OCI-M2 (cell line): ENCODE measurements around the gene PLPP4.

ENCODE experiments used
- DNase-seq: peaks from one replicate; lab custom pipeline; 2025; ENCODE audit not compliant: unreplicated experiment; lab: John Stamatoyannopoulos, UW

The PLPP4 gene

DNA sequence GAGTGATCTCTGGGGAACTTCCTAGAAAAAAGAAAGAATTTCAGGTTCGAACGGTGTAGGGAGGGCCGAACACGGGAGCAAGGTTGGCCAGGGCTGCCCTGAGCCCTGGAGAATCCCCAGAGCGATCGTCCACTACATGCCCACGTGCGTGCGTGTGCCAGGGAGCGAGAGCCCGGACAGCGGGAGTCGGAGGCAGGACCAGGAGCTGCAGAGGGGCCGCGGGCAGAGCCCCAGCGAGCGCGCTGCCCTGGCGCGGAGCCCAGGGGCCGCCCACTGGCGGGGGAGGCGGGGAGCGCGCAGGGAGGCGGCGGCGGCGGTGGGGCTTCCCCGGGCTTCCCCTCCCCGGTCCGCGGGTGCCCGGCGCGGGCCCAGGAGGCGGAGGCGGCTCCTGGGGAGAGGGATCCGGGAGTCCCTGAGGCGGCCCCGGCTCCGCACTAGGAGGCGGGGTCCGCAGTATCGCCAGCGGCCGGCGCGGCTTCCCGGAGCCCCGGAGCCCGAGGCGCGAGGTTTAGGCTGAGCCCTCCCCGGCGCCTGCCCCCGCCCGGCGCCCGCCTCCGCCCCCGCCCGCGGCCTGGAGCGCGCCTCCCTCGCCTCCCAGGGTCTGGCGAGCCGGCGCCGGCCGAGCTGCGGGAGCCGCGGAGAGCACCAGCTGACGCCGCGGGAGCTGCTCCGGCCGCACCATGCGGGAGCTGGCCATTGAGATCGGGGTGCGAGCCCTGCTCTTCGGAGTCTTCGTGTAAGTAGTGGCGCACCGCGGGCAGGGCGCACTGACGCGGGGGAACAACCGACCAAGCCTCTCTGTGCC lies at the start of gene PLPP4:
Gene PLPP4 (plus strand): TSS at position 602 of the 805 bp plus-strand sequence. CDS start 79 bp downstream, at position 681.
- DNase-seq, result no peak

GRCh38 chr10:120409816-120410215 lies 47.2 kb upstream of the PLPP4 start:
- DNase-seq, result no peak

- no peak for DNase-seq
Observed at GRCh38 chr10:120414946-120415345, 42.1 kb upstream of the PLPP4 start.

DNA sequence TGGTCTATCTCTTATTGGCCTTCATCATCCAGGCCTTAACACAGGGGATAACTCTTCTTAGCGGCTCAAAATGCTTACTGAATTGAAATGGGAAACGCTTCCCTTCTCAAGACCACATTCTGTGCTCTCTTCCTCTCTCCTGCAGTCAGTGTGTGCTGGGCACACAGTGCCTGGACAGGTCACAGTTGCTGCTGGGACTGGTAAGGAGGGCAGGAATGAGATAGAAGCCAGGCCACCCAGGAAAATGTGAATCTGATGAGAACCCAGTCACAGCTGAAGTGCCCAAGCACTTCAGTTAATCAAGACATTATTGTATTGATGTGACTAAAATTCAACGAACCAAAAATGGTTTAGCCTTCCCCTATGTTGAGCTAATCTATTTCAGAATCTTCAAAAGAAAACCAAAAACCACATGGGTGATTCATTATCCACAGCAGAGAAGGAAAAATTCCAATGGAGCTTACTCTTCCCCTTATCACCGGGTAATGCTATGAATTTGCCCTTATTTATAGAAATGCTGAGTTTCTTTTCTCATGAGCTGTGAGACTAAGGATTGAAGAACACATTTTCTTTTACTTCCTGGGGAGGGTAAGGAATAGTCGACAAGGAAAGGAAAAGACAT lies 41.2 kb upstream of the PLPP4 start:
- no peak for DNase-seq

DNA sequence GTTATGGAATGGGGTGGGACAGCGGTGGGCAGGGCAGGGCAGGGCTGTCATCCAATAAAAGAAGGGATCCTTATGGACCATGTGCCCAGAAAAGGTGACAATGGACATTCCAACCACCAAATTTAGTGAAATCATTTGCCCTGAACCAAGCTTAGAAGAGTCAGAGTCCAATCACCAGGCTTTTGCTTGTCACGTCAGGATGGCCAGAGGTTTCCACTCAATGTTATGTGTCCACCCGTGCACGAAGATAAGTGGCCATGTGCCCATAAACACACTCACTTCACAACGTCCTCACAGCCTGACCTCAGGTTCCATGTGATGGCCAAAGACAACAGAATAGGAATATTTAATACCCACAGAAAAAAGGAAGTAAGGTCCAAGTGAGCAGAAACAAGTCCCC lies 36.6 kb upstream of the PLPP4 start:
- DNase-seq, result no peak

DNA sequence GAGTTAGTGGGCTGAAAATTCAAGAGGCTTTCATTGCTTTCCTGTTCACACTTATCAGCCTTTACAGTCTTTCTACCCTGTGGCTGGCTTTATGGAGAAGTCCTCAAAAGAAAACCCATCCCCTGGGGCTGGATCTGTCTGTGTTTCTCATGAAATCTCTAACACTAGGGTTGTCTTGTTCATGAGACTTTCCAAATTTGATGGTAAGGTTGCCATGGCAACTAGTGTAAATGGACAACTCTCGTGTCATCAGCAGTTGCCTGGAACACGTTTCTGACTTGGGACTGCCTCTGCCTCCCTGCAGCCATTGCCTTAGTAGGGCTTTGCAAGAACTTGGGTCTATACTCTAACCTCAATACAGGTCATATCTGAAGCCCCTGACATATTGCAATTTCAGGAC lies 35.8 kb upstream of the PLPP4 start:
- DNase-seq, result no peak

DNA sequence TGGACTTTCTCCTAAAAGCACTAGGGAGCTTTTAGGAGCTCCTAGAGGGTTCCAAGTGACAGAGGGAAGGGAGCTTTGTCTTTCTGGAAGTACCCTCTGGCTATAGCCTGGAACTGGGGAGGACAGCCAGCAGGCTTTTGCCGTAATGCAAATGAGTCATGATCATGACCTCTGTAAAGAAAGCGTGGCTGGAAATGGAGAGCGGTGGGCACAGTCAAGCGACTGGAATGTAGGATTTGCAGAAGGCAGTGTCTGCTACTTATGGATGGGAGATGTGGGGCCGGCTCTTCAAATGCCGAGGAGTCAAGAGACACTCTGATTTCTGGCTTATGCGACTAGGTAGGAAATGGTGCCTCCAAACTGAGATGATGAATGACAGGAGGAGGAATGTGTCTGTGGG lies 34.6 kb upstream of the PLPP4 start:
- DNase-seq, result no peak

DNA sequence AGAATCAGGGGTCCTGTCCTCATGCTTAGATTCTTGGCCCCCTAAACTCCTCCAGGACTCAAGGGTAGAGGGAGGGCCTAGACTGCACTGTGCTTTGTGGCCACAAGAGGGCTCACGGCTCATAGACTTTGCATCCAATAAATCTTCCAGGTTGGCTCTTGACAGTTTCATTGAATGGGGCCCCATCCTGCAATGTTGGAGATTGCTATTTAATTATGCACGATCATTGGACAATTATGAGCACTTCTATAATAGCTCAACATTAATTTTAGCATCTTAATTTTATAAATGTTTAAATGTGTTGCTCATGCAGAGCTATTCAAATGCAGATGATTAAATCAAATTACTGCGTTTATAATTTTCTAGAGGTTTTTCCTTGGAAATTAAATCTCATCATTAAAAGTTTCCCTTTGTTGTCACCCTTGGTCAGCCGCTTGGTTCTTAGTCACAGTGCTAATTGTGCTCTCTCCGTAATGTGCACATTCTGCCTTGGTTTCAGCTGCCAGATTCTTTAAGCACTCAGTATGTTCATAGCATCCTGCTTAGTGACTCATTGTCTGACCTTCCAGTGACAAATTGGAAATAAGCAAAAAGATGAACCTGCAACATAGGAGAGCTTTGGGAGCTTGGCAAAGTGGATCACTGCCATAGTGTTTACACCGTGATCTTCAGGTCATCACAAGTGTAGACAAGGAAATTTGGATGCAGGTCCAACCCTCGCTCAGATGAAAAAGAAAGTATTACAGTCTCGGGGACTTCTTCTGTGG lies 33.4 kb upstream of the PLPP4 start:
- DNase-seq, result peak; percentile 16

DNA sequence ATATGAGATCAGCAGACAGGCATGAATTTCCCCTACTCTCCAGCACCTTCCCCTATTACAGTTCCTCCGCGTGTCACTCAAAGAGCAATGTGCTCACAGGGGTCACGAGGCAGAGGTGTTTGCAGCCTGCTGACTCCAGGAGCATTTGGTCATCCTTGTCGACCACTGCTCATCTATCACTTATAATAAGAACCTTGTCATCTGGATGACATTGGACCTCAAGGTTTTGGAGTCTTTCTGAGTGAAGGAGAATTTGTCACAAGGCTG lies 32.9 kb upstream of the PLPP4 start:
- DNase-seq, result no peak

GRCh38 chr10:120426306-120426705 lies 30.7 kb upstream of the PLPP4 start:
- no peak for DNase-seq

DNA sequence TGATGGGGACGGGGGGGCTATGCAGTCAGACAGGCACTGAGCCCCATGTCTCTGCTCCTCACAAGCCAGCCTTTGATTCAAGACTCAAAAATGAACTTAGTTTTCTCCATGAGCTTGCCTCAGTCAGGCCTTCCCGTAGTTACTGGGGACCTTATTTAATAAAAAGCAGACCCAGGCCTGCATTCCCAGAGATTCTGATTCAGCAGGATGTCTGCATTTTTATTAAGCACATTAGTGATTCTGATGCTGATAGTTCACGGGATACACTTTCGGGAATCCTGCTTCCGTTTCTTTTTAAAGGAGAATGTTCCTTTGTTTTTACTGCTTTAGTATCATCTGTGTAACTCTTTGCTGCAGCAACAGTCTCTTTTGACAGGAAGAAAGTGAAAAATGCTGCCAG lies 28.3 kb upstream of the PLPP4 start:
- no peak for DNase-seq

DNA sequence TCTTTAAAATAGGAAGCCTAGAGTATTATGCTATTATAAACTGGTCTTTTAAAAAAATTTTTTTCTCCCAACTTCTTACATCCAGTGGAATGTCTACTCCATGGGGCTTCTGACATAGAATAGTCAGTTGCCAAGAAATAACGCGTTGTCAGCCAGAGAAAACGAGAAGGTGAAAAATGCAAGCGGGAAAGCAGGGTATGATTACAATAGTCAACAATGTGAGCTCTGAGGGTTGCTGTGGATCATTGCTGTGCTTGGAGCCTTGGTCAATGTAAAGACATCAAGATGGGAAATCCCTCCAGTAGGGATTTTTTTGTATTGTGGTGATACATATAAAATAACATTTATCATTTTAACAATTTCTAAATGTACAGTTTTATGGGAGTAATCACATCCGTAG lies 27.6 kb upstream of the PLPP4 start:
- DNase-seq, result no peak

GRCh38 chr10:120431251-120431651 lies 25.8 kb upstream of the PLPP4 start:
- DNase-seq, result no peak

DNA sequence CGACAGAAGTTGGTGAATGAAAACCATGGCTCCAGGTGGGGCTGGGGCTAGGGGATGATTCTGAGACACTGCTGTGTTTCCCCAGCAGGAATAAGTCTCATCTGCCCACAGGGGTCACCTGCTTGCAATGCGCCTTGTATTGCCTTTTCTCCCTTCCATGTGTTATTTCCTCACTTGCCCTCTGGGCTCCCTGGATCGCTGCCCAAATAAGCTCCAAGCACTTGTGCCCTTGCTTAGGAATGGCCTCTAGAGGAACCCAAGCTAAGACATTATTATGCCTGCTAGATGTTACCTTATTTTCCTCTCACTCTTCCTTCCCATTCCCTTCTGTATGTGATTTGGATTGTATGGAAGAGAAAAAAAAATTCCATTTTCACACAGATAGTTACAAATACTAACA lies 24.8 kb upstream of the PLPP4 start:
- no peak for DNase-seq

DNA sequence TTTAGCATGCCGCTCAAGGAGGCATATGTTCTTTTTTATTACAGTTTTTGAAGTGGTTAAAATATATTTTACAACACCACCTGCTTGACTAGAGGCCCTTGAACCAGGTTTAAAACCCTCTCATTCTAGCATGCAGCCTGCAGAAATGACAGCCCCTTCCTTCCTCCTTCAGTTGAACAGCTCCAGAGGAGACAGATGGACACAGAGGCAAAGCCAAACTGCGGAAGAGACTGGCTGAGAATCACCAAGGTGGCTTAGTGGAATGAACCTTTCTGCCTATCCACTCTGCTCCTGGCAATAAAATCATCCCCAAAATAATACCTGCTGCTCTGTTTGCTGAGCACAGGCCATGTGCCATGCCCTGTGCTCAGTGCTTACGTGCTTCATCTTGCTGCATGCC lies 23.9 kb upstream of the PLPP4 start:
- DNase-seq, result no peak

DNA sequence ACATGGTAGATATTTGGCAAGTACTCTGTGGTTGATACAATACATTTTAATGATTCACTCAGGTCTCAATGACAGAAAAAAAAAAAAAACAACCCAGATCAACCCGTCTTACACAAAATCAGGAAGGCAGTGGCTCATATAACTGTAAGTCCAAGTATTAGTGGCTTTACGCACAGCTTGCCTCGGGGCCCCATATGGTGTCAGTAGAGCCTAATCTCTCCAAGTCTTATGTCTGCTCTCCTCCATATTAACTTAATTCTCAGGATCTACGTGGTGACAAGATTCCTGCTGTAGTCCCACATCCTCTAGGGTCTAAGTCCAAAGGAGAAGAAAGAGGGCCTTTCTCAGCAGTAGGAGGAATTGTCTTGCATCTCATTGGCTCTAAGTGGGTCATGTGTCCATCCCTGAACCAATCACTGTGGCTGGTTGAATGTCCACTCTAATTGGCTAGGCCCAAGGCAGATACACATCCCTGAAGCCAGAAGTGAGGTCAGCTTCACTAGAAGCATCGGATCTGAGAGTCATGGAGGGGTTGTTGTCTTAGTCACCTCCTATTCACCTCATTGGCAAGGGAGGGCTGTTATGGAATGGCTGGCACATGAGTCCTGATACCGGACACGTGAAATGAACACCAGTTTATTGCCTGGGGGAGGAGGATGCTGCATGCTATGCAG lies 20.5 kb upstream of the PLPP4 start:
- DNase-seq, result no peak

- DNase-seq, result no peak
Observed at GRCh38 chr10:120437541-120437940, 19.5 kb upstream of the PLPP4 start.

- no peak for DNase-seq
Observed at GRCh38 chr10:120451968-120452367, 5.1 kb upstream of the PLPP4 start.

- DNase-seq, result no peak
Observed at GRCh38 chr10:120453319-120453718, 3.7 kb upstream of the PLPP4 start.

DNA sequence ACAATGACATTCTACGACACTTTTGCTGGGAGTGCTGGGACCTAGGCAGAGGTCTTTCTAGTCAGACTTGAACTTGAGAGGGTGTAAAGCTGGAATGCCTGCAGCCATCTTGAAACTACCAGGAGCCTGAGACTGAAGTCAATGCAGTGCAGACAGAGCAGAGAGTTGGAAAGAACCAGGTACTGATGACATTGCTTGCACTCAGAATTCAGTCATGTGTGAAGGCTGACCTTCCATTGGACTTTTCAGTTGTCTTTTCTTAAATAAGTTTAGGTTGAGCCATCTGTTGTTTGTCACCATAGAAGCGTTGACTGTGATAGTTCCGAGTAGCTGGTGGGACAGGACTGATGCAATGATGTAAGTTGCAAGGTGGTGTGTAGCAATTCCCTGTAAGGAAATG lies 3.1 kb upstream of the PLPP4 start:
- DNase-seq, result no peak

GRCh38 chr10:120455004-120455403 lies 2.0 kb upstream of the PLPP4 start:
- DNase-seq, result no peak

GRCh38 chr10:120455606-120456005 lies 1.4 kb upstream of the PLPP4 start:
- DNase-seq, result no peak
